PC-9 (cell line): ENCODE results near the gene CD99L2. TPM values are rescaled to one million over a fixed set of nuclear protein-coding genes. Genes with fewer than 3 reads are reported as not detected.

ENCODE experiments used
- BruUV-seq: library from RNA; stranded (reverse); fragments of 400-500 nt; replicated peaks from 2 replicates; lab custom pipeline; 2021; lab: Mats Ljungman, UMichigan
- CTCF ChIA-PET: fragments of 300-600 bp; sonication (Branson Sonifier 250); formaldehyde crosslinking; loops from one replicate; lab custom pipeline; 2022; ENCODE audit warnings: antibody characterized with exemption; lab: Charles Lee
- POLR2A ChIA-PET: fragments of 300-600 bp; sonication (Branson Sonifier 250); formaldehyde crosslinking; loops from one replicate; lab custom pipeline; 2022; ENCODE audit warnings: antibody characterized with exemption; ENCODE audit not compliant: unreplicated experiment; lab: Charles Lee
- DNase-seq, 2 experiments: peaks; one replicate each; pipeline versions ENCODE4 v3.0.0 to v3.0.0-alpha.2; 2015 to 2022; ENCODE audit warnings: mixed read lengths in 1 of 2
- H2AFZ ChIP-seq: fragments of 200-600 bp; sonication (generic); 2 replicates; pipeline ENCODE4 v1.8.1; 2017; ENCODE audit warnings: antibody characterized with exemption
- H3F3A ChIP-seq: fragments of 200-600 bp; sonication (generic); 2 replicates; pipeline ENCODE4 v1.8.1; 2017; ENCODE audit warnings: antibody characterized with exemption, mild to moderate bottlenecking, low read depth; ENCODE audit not compliant: insufficient read depth
- H3K27ac ChIP-seq: fragments of 200-600 bp; sonication (generic); 2 replicates; pipeline ENCODE4 v1.6.1; 2016; ENCODE audit warnings: mixed run types
- H3K27me3 ChIP-seq: fragments of 200-600 bp; sonication (generic); 2 replicates; pipeline ENCODE4 v1.6.1; 2016; ENCODE audit warnings: low read depth, mixed run types; ENCODE audit not compliant: insufficient read depth
- H3K36me3 ChIP-seq: fragments of 200-600 bp; sonication (generic); 2 replicates; pipeline ENCODE4 v1.6.1; 2016; ENCODE audit warnings: low read depth, mixed run types
- H3K4me1 ChIP-seq: fragments of 200-600 bp; sonication (generic); replicated peaks from 2 replicates; pipeline ENCODE4 v1.6.1; 2016; ENCODE audit warnings: mixed run types; ENCODE audit not compliant: insufficient read depth
- H3K4me2 ChIP-seq: fragments of 200-600 bp; sonication (generic); 2 replicates; pipeline ENCODE4 v1.6.1; 2017; ENCODE audit warnings: mixed run types
- H3K4me3 ChIP-seq: fragments of 200-600 bp; sonication (generic); 2 replicates; pipeline ENCODE4 v1.6.1; 2016; ENCODE audit warnings: mixed run types
- H3K79me2 ChIP-seq: fragments of 200-600 bp; sonication (generic); 2 replicates; pipeline ENCODE4 v1.6.1; 2017; ENCODE audit warnings: low read depth, mixed run types
- H3K9me2 ChIP-seq: fragments of 200-600 bp; sonication (generic); 2 replicates; pipeline ENCODE4 v1.8.1; 2017; ENCODE audit warnings: mild to moderate bottlenecking; ENCODE audit not compliant: insufficient read depth
- H3K9me3 ChIP-seq: fragments of 200-600 bp; sonication (generic); 2 replicates; pipeline ENCODE4 v1.8.1; 2016; ENCODE audit warnings: low read depth; ENCODE audit not compliant: insufficient read depth
- H4K20me1 ChIP-seq: fragments of 200-600 bp; sonication (generic); 2 replicates; pipeline ENCODE4 v1.8.1; 2017; ENCODE audit not compliant: insufficient read depth
- EZH2 ChIP-seq: fragments of 200-600 bp; sonication (generic); IDR thresholded peaks from 2 replicates; pipeline ENCODE4 v1.8.0; 2017; ENCODE audit warnings: antibody characterized with exemption, low read depth
- intact Hi-C: fragments of 100-400 bp; cut with micrococcal nuclease; formaldehyde crosslinking; loops from one replicate; pipeline ENCODE4 v1.10.0; 2022; ENCODE audit not compliant: unreplicated experiment
- total RNA-seq: library from RNA; stranded (reverse); gene quantifications from 2 replicates; pipeline ENCODE4 v1.2.3, GENCODE V29; 2021
- TF ChIP-seq, protein P1 (sequence below): fragments of 200-600 bp; sonication (generic); conservative IDR thresholded peaks from 2 replicates; pipeline ENCODE4 v1.6.1; 2017; ENCODE audit warnings: mixed run types, antibody characterized with exemption, mild to moderate bottlenecking, moderate library complexity

The CD99L2 gene
- total RNA-seq, 1 experiment from 2014 or later = 22.5 TPM

DNA sequence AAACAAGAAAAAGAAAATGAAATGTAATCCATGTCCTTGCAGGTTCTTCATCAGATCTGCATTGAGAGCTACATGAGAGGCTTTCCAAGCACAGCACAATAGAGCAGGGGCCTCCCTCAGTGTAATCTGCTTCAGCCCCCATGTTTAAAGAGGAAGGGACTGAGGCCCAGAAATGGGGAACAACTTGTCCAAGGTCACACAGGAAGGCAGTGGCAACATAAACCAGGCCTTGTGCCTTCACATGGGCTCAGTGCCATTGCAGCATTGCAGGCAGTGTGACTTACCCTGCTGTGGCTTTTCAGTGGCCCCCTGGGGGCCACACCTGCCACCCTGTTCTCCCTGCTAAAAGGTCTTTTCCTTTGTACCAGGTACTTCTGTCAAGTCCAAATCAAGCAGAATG is 20.9 kb upstream of the CD99L2 start:
- no peaks in the 10 kb centered on the region for H3F3A ChIP-seq
- H4K20me1 ChIP-seq = no peaks in the 10 kb centered on the region
- no peak overlapping the region for H3K4me3 ChIP-seq
- no peak for DNase-seq
- intact Hi-C loops = no loop called here
- H3K9me3 ChIP-seq = no peaks in the 10 kb centered on the region
- no peaks in the 10 kb centered on the region for H3K36me3 ChIP-seq
- no peaks in the 10 kb centered on the region for H3K9me2 ChIP-seq
- POLR2A ChIA-PET = interaction anchor here (0.6 kb wide), 1 partner anchor 63 kb away, joined by 3 read pairs; no protein-coding TSS in a partner anchor
- no peak overlapping the region for H2AFZ ChIP-seq
- H3K4me2 ChIP-seq = no peak overlapping the region
- H3K27me3 ChIP-seq = peaks cover 19% of the 10 kb centered on the region; the same call in 1 of the 2 replicates
- no peak overlapping the region for H3K27ac ChIP-seq
- no TSS peak for BruUV-seq
- H3K79me2 ChIP-seq = no peaks in the 10 kb centered on the region
- CTCF ChIA-PET = no interaction called here
- H3K4me1 ChIP-seq = no peaks in the 10 kb centered on the region
- TF ChIP-seq EZH2 = no peak
- TF ChIP-seq, protein P1, sequence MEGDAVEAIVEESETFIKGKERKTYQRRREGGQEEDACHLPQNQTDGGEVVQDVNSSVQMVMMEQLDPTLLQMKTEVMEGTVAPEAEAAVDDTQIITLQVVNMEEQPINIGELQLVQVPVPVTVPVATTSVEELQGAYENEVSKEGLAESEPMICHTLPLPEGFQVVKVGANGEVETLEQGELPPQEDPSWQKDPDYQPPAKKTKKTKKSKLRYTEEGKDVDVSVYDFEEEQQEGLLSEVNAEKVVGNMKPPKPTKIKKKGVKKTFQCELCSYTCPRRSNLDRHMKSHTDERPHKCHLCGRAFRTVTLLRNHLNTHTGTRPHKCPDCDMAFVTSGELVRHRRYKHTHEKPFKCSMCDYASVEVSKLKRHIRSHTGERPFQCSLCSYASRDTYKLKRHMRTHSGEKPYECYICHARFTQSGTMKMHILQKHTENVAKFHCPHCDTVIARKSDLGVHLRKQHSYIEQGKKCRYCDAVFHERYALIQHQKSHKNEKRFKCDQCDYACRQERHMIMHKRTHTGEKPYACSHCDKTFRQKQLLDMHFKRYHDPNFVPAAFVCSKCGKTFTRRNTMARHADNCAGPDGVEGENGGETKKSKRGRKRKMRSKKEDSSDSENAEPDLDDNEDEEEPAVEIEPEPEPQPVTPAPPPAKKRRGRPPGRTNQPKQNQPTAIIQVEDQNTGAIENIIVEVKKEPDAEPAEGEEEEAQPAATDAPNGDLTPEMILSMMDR = no peak

DNA sequence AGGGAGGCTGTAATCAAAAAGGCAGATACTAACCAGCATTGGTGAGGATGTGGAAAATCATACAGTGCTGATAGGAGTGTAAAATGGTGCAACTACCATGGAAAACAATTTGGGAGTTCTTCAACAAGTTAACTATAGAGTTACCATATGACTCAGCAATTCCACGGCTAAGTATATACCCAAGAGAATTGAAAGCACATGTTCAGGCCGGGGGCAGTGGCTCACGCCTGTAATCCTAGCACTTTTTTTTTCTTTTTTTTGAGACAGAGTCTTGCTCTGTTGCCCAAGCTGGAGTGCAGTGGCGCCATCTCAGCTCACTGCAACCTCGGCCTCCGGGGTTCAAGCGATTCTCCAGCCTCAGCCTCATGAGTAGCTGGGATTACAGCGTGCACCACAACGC is 15.0 kb upstream of the CD99L2 start:
- CTCF ChIA-PET = no interaction called here
- no peak for TF ChIP-seq EZH2
- TF ChIP-seq, protein P1 = no peak
- H3F3A ChIP-seq = no peaks in the 10 kb centered on the region
- peaks cover 13% of the 10 kb centered on the region; the same call in 1 of the 2 replicates for H3K27me3 ChIP-seq
- no peaks in the 10 kb centered on the region for H3K4me1 ChIP-seq
- DNase-seq = no peak
- H3K79me2 ChIP-seq = no peaks in the 10 kb centered on the region
- H3K4me3 ChIP-seq = no peak overlapping the region
- H3K9me3 ChIP-seq = no peaks in the 10 kb centered on the region
- H3K9me2 ChIP-seq = 0 out of 2 replicates have a peak, but pooled peaks cover 4% of the 10 kb centered on the region
- POLR2A ChIA-PET = no interaction called here
- H4K20me1 ChIP-seq = no peaks in the 10 kb centered on the region
- intact Hi-C loops = no loop called here
- H3K4me2 ChIP-seq = no peak overlapping the region
- no peak overlapping the region for H3K27ac ChIP-seq
- no peaks in the 10 kb centered on the region for H3K36me3 ChIP-seq
- no peak overlapping the region for H2AFZ ChIP-seq
- BruUV-seq = no TSS peak

DNA sequence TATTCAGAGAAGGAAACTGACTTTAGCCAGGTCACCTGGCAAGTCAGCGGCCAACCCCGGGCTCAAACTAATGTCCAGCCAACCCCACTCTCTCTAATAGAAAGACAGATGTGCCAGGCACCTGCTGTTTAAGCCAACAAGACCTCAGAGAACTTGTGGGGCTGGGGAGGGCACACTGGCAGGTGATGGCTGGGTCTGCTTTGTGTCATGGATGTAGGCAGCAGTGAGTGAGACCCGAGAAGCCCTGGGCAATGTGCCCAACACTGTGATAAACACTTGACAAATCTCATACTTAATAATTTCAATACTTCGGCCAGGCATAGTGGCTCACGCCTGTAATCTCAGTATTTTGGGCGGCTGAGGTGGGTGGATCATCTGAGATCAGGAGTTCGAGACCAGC is 9.0 kb upstream of the CD99L2 start:
- H3K4me3 ChIP-seq = no peak overlapping the region
- no peak overlapping the region for H2AFZ ChIP-seq
- no peak overlapping the region for H3K27ac ChIP-seq
- H3K27me3 ChIP-seq = peaks cover 22% of the 10 kb centered on the region
- POLR2A ChIA-PET = no interaction called here
- H3K4me1 ChIP-seq = no peaks in the 10 kb centered on the region
- no peak overlapping the region for H3K4me2 ChIP-seq
- no peaks in the 10 kb centered on the region for H3F3A ChIP-seq
- CTCF ChIA-PET = no interaction called here
- no peak for DNase-seq
- H3K9me2 ChIP-seq = no peaks in the 10 kb centered on the region
- TF ChIP-seq, protein P1 = no peak
- no peak for TF ChIP-seq EZH2
- H3K9me3 ChIP-seq = no peaks in the 10 kb centered on the region
- intact Hi-C loops = no loop called here
- no peaks in the 10 kb centered on the region for H3K36me3 ChIP-seq
- H4K20me1 ChIP-seq = no peaks in the 10 kb centered on the region
- no TSS peak for BruUV-seq
- H3K79me2 ChIP-seq = no peaks in the 10 kb centered on the region
